Fibroblast of the aortic adventitia (primary cell): ENCODE results near the gene B3GAT2. TPM values are rescaled to one million over a fixed set of nuclear protein-coding genes. Genes with fewer than 3 reads are reported as not detected.

Experiments
- DNase-seq: peaks from one replicate; pipeline ENCODE4 v3.0.0-alpha.2; 2010; ENCODE audit warnings: low read depth
- H3K4me3 ChIP-seq: 2 replicates; pipeline ENCODE4 v1.5.1; 2011; ENCODE audit warnings: low read depth, mild to moderate bottlenecking, control low read depth, low read length, moderate library complexity
- total RNA-seq: library from RNA; depleted of rRNA; stranded (reverse); fragments of >200 nt; gene quantifications from 2 replicates; pipeline ENCODE4 v1.2.3, GENCODE V29; 2012; ENCODE audit warnings: low replicate concordance
- TF ChIP-seq, protein P1 (sequence below): IDR thresholded peaks from 2 replicates; pipeline ENCODE4 v1.5.1; 2011; ENCODE audit warnings: mild to moderate bottlenecking, low read length, control low read depth, inconsistent platforms; ENCODE audit not compliant: insufficient read depth

Gene B3GAT2
- total RNA-seq, 1 donor: not detected

DNA sequence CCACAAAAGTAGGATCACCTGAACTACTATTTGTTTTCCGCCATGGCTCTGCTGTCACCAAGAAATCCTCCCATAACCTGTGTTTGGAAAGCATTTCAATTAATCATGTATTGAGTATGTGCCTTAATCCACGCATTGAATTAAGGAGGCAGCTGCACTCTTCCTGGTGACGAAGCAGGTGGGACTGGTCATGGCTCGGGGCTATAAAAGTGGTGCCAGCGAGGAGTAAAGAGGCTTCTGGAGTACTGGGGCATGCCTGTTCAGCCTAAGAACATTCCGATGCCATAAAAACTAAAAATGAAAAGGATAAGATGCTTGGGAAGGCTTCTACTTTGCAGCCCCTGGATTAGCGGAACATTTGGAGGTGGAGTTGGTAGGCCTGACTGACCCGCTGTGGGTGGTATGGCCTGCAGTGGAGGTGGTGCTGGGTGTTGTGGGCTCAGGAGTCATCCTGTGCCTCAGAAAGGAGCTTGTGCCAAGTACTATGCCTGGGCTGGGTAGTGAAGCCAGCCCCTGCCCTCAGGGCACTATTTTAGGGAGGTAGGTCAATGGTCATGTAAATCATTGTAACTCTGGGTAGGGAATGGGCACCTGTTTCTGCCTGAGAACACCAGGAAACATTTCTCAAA lies 110.5 kb downstream of the B3GAT2 start:
- no peak overlapping the region for H3K4me3 ChIP-seq
- TF ChIP-seq, protein P1, sequence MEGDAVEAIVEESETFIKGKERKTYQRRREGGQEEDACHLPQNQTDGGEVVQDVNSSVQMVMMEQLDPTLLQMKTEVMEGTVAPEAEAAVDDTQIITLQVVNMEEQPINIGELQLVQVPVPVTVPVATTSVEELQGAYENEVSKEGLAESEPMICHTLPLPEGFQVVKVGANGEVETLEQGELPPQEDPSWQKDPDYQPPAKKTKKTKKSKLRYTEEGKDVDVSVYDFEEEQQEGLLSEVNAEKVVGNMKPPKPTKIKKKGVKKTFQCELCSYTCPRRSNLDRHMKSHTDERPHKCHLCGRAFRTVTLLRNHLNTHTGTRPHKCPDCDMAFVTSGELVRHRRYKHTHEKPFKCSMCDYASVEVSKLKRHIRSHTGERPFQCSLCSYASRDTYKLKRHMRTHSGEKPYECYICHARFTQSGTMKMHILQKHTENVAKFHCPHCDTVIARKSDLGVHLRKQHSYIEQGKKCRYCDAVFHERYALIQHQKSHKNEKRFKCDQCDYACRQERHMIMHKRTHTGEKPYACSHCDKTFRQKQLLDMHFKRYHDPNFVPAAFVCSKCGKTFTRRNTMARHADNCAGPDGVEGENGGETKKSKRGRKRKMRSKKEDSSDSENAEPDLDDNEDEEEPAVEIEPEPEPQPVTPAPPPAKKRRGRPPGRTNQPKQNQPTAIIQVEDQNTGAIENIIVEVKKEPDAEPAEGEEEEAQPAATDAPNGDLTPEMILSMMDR: no peak
- DNase-seq: no peak

DNA sequence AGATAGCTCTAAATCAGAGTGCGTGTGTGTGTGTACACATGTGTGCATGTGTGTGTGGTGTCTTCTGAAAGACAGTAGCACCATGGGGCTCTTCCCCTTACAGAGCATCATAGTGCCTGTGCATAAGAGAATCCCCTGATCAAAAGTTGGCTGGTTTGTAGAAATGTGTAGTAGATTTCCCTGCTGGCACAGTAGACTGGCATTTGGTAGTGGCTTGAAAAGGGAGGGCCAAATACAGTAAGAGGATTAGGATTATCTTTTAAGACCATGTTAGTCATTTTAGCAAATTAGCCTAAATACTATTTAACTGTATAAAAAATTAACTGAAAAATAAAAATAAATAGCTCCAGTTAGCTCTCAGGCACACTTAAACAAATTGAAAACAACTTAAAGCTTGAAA lies 112.6 kb downstream of the B3GAT2 start:
- no peak overlapping the region for H3K4me3 ChIP-seq
- DNase-seq: no peak
- TF ChIP-seq, protein P1: no peak

- no peak overlapping the region for H3K4me3 ChIP-seq
- TF ChIP-seq, protein P1: no peak
- no peak for DNase-seq
Measured at GRCh38 chr6:70843328-70843918, 113.4 kb downstream of the B3GAT2 start.

- H3K4me3 ChIP-seq: no peak overlapping the region
- TF ChIP-seq, protein P1: no peak
- no peak for DNase-seq
Measured at GRCh38 chr6:70842541-70842940, 114.3 kb downstream of the B3GAT2 start.

DNA sequence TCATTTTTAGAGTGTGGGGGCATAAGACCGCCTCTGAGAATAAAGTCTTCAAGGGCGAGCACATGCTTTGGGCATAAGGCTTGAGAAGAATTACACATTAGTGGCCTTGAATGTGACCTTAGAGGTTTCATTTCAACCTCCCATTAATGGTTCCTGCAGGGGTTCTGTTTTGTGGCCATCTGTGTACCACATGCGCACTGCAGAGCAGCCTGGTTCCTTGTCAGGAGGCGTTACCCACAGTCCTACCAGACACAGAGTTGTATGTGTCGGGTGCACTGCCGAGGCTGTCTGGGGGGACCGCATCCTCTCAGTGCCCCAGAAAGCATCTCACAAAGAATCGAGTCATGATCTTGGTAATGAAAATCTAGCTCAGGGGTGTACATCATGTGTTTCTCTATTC lies 115.7 kb downstream of the B3GAT2 start:
- H3K4me3 ChIP-seq: no peak overlapping the region
- TF ChIP-seq, protein P1: no peak
- no peak for DNase-seq

GRCh38 chr6:70839286-70840266 lies 117.3 kb downstream of the B3GAT2 start:
- H3K4me3 ChIP-seq: no peak overlapping the region
- no peak for DNase-seq
- TF ChIP-seq, protein P1: no peak
